ENCODE data around the gene ADAP1.

ADAP1 gene

DNA sequence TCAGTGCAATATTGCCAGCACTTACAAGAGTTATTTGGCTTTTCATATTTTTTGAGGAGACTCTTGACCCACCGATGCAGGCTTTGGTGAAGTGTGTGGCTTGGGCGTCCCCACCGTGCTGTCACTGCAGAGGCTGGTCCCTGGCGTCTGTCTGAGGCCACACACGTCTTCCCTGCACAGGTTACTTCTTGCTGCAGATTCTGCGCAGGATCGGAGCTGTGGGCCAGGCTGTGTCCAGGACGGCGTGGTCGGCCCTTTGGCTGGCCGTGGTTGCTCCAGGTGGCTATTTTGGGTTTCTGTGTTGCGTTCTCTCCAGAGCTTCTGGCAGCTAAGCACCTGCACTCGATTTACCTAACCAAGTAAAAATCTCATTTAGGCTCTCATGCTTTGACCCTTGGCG lies 103.3 kb downstream of the ADAP1 start:
- DNase-seq (ENCODE audit: low read depth, low spot score) = no peak

DNA sequence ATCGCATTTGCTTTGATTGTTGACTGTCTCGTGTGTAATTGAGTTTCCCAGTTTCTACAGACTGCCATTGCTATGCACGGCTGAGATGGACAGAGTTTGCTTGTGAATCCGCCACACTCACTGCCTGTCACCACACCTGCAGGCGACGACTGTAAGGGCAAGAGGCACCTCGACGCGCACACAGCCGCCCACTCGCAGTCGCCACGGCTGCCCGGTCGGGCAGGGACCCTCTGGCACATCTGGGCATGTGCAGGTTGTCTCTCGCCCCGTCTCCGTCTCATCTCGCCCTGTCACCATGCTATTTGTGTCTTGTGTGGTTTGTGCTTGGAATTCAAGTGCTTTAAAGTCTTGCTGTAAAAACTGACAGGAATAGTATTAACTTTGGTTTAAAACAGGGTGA lies 104.7 kb downstream of the ADAP1 start:
- Histone ChIP-seq H3K9ac (ENCODE audit: insufficient read length, low read depth) (no peak overlapping the region), H3K4me3 (ENCODE audit: insufficient read length, low read depth) (no peak overlapping the region), H3K9me3 (ENCODE audit: insufficient read depth, low read length) (no peaks in the 10 kb centered on the region), H3K36me3 (ENCODE audit: insufficient read depth, insufficient read length, low read length) (peaks cover 80% of the 10 kb centered on the region), H3K27me3 (ENCODE audit: insufficient read depth, insufficient read length) (no peaks in the 10 kb centered on the region), H3K4me1 (ENCODE audit: insufficient read depth, insufficient read length) (no peaks in the 10 kb centered on the region)
- no peak for TF ChIP-seq ZNF274 (IDR thresholded peaks at IDR 0.05; ENCODE audit: low read depth, low read length)
- no peak for TF ChIP-seq YY1 (IDR thresholded peaks at IDR 0.05; ENCODE audit: insufficient read depth, insufficient read length)
- TF ChIP-seq SUZ12 (IDR thresholded peaks at IDR 0.05; ENCODE audit: extremely low read depth, insufficient read depth, insufficient read length) = no peak
- DNase-seq (ENCODE audit: low read depth, low spot score) = no peak

More for the DNA sequence above, 103.3 kb downstream of the ADAP1 start:
- no peaks in the 10 kb centered on the region for H3K4me1 ChIP-seq (ENCODE audit: insufficient read depth, insufficient read length)
- no peaks in the 10 kb centered on the region for H3K27me3 ChIP-seq (ENCODE audit: insufficient read depth, insufficient read length)
- H3K9ac ChIP-seq (ENCODE audit: insufficient read length, low read depth) = no peak overlapping the region
- no peaks in the 10 kb centered on the region for H3K9me3 ChIP-seq (ENCODE audit: insufficient read depth, low read length)
- TF ChIP-seq SUZ12 (IDR thresholded peaks at IDR 0.05; ENCODE audit: extremely low read depth, insufficient read depth, insufficient read length) (no peak), YY1 (IDR thresholded peaks at IDR 0.05; ENCODE audit: insufficient read depth, insufficient read length) (no peak), ZNF274 (IDR thresholded peaks at IDR 0.05; ENCODE audit: low read depth, low read length) (no peak)
- H3K36me3 ChIP-seq (ENCODE audit: insufficient read depth, insufficient read length, low read length) = peaks cover 84% of the 10 kb centered on the region
- no peak overlapping the region for H3K4me3 ChIP-seq (ENCODE audit: insufficient read length, low read depth)

DNA sequence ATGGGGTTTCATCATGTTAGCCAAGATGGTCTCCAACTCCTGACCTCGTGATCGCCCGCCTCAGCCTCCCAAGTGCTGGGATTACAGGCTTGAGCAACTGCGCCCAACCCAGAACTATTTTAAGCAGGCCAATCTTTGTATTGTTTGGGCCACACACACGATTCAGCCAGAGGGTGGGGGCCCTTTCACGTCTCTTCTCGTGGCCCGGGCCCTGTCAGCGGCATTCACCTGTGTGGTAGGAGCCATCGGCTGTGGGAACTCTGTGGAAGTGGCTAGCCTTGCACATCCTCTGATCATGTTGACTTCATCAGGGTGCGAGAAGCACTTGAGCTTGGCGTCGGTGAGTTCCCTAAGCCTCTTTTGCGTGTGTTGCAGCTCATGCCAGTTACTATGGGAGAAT lies 105.3 kb downstream of the ADAP1 start:
- Histone ChIP-seq H3K9ac (ENCODE audit: insufficient read length, low read depth) (no peak overlapping the region), H3K27me3 (ENCODE audit: insufficient read depth, insufficient read length) (no peaks in the 10 kb centered on the region), H3K9me3 (ENCODE audit: insufficient read depth, low read length) (no peaks in the 10 kb centered on the region), H3K4me3 (ENCODE audit: insufficient read length, low read depth) (no peak overlapping the region), H3K4me1 (ENCODE audit: insufficient read depth, insufficient read length) (no peaks in the 10 kb centered on the region), H3K36me3 (ENCODE audit: insufficient read depth, insufficient read length, low read length) (peaks cover 80% of the 10 kb centered on the region)
- TF ChIP-seq ZNF274 (IDR thresholded peaks at IDR 0.05; ENCODE audit: low read depth, low read length) (no peak), SUZ12 (IDR thresholded peaks at IDR 0.05; ENCODE audit: extremely low read depth, insufficient read depth, insufficient read length) (no peak), YY1 (IDR thresholded peaks at IDR 0.05; ENCODE audit: insufficient read depth, insufficient read length) (no peak)
- no peak for DNase-seq (ENCODE audit: low read depth, low spot score)

Data from NT2/D1 (cell line).